ENCODE data around the gene C17orf78. TPM values are rescaled to one million over a fixed set of nuclear protein-coding genes. Genes with fewer than 3 reads are reported as not detected.
"Not testable (repeated sequence)": the region's sequence is repeated elsewhere in the genome, so short reads cannot be mapped to it uniquely, and the experiment has no call there.

C17orf78 gene
- total RNA-seq, 1 donor from 2014 or later = not detected

DNA sequence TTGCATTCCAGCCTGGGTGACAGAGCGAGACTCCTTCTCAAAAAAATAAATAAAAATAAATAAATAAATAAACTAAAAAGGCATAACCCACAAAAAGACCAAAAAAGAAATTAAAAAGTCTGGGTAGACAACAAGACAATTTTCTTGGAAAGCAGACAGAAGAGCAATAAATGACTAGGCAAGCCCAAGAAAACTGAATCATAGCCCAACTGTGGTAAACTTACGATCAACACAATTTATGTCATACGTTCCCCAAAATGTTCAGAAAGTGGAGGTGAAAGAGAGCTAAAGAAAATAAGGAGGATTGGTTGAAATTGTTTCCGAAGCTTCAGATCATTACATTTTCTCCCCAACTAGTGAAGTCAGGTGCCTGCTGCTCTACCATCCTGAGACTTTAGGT, 31.3 kb upstream of the C17orf78 start:
- Histone ChIP-seq H3K9me3 (ENCODE audit: insufficient read depth, low read depth, low read length) (no peaks in the 10 kb centered on the region), H3K4me3 (ENCODE audit: insufficient read depth, low read depth, low read length) (no peak overlapping the region), H3K27ac (ENCODE audit: low read depth, low read length) (no peak overlapping the region), H3K27me3 (ENCODE audit: insufficient read depth, low read length) (no peaks in the 10 kb centered on the region), H3K36me3 (ENCODE audit: insufficient read depth, low read length) (peaks cover 2% of the 10 kb centered on the region), H4K20me1 (ENCODE audit: insufficient read depth, low read length) (peaks cover 59% of the 10 kb centered on the region), H3K9ac (ENCODE audit: low read length) (no peak overlapping the region), H2AFZ (ENCODE audit: low read depth, low read length) (no peak overlapping the region), H3K79me2 (ENCODE audit: insufficient read depth, low read length) (peaks cover 71% of the 10 kb centered on the region), H3K4me1 (ENCODE audit: insufficient read depth, low read length) (no peaks in the 10 kb centered on the region), H3K4me2 (ENCODE audit: low read length) (no peak overlapping the region)
- DNase-seq (ENCODE audit: low read depth) (no peak), FAIRE-seq (no peak)
- Mint-ChIP-seq H3K27me3 (ENCODE audit: low read depth, unreplicated experiment) (no peaks in the 10 kb centered on the region), H3K9me3 (ENCODE audit: unreplicated experiment) (no peaks in the 10 kb centered on the region), H3K4me1 (ENCODE audit: low read depth, unreplicated experiment) (peaks cover 3% of the 10 kb centered on the region), H3K4me3 (ENCODE audit: unreplicated experiment) (no peak overlapping the region), H3K27ac (ENCODE audit: unreplicated experiment) (no peak overlapping the region), H3K36me3 (ENCODE audit: low read depth, unreplicated experiment) (peaks cover 3% of the 10 kb centered on the region)
- TF ChIP-seq EZH2 (IDR thresholded peaks at IDR 0.05; ENCODE audit: insufficient read depth, low read length) = no peak
- TF ChIP-seq, protein P1, sequence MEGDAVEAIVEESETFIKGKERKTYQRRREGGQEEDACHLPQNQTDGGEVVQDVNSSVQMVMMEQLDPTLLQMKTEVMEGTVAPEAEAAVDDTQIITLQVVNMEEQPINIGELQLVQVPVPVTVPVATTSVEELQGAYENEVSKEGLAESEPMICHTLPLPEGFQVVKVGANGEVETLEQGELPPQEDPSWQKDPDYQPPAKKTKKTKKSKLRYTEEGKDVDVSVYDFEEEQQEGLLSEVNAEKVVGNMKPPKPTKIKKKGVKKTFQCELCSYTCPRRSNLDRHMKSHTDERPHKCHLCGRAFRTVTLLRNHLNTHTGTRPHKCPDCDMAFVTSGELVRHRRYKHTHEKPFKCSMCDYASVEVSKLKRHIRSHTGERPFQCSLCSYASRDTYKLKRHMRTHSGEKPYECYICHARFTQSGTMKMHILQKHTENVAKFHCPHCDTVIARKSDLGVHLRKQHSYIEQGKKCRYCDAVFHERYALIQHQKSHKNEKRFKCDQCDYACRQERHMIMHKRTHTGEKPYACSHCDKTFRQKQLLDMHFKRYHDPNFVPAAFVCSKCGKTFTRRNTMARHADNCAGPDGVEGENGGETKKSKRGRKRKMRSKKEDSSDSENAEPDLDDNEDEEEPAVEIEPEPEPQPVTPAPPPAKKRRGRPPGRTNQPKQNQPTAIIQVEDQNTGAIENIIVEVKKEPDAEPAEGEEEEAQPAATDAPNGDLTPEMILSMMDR (IDR thresholded peaks at IDR 0.05; ENCODE audit: insufficient read depth, low read depth, low read length) = no peak

DNA sequence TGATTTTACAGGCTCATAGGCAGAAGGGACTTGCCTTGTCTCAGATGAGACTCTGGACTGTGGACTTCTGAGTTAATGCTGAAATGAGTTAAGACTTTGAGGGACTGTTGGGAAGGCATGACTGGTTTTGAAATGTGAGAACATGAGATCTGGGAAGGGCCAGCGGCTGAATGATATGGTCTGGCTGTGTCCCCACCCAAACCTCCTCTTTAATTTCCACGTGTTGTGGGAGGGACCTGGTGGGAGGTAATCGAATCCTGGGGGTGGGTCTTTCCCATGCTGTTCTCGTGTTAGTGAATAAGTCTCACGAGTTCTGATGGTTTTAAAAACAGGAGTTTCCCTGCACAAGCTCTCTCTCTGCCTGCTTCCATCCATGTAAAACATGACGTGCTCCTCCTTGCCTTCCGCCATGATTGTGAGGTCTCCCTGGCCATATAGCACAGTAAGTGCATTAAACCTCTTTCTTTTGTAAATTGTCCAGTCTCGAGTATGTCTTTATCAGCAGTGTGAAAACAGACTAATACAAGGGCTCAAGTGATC, 28.9 kb upstream of the C17orf78 start:
- H4K20me1 ChIP-seq (ENCODE audit: insufficient read depth, low read length) = peaks cover 58% of the 10 kb centered on the region
- not testable (repeated sequence) for H3K27ac Mint-ChIP-seq (ENCODE audit: unreplicated experiment); H3K27ac ChIP-seq (ENCODE audit: low read depth, low read length); H3K4me2 ChIP-seq (ENCODE audit: low read length); H2AFZ ChIP-seq (ENCODE audit: low read depth, low read length); H3K9me3 Mint-ChIP-seq (ENCODE audit: unreplicated experiment); H3K36me3 ChIP-seq (ENCODE audit: insufficient read depth, low read length); H3K27me3 ChIP-seq (ENCODE audit: insufficient read depth, low read length); H3K36me3 Mint-ChIP-seq (ENCODE audit: low read depth, unreplicated experiment); DNase-seq (ENCODE audit: low read depth); H3K9me3 ChIP-seq (ENCODE audit: insufficient read depth, low read depth, low read length); H3K9ac ChIP-seq (ENCODE audit: low read length); H3K4me3 ChIP-seq (ENCODE audit: insufficient read depth, low read depth, low read length); H3K4me1 ChIP-seq (ENCODE audit: insufficient read depth, low read length); FAIRE-seq; H3K4me1 Mint-ChIP-seq (ENCODE audit: low read depth, unreplicated experiment); H3K27me3 Mint-ChIP-seq (ENCODE audit: low read depth, unreplicated experiment)
- peak overlapping the region; percentile 17 for H3K4me3 Mint-ChIP-seq (ENCODE audit: unreplicated experiment)
- peaks cover 76% of the 10 kb centered on the region for H3K79me2 ChIP-seq (ENCODE audit: insufficient read depth, low read length)

GRCh38 chr17:37356796-37357569, 18.8 kb upstream of the C17orf78 start:
- Mint-ChIP-seq H3K4me3 (ENCODE audit: unreplicated experiment) (peak overlapping the region; percentile 97), H3K4me1 (ENCODE audit: low read depth, unreplicated experiment) (peaks cover 15% of the 10 kb centered on the region)
- H3K9me3 ChIP-seq (ENCODE audit: insufficient read depth, low read depth, low read length); H2AFZ ChIP-seq (ENCODE audit: low read depth, low read length); DNase-seq (ENCODE audit: low read depth); H3K27ac ChIP-seq (ENCODE audit: low read depth, low read length); H3K9me3 Mint-ChIP-seq (ENCODE audit: unreplicated experiment); H3K36me3 Mint-ChIP-seq (ENCODE audit: low read depth, unreplicated experiment); H3K27ac Mint-ChIP-seq (ENCODE audit: unreplicated experiment); H3K27me3 Mint-ChIP-seq (ENCODE audit: low read depth, unreplicated experiment); FAIRE-seq; H3K36me3 ChIP-seq (ENCODE audit: insufficient read depth, low read length); H3K27me3 ChIP-seq (ENCODE audit: insufficient read depth, low read length): not testable (repeated sequence)
- peaks cover 67% of the 10 kb centered on the region for H3K79me2 ChIP-seq (ENCODE audit: insufficient read depth, low read length)
- peak overlapping the region; percentile 83 for H3K9ac ChIP-seq (ENCODE audit: low read length)
- peaks cover 44% of the 10 kb centered on the region for H4K20me1 ChIP-seq (ENCODE audit: insufficient read depth, low read length)
- H3K4me1 ChIP-seq (ENCODE audit: insufficient read depth, low read length) = peaks cover 17% of the 10 kb centered on the region
- peak overlapping the region; percentile 86 for H3K4me3 ChIP-seq (ENCODE audit: insufficient read depth, low read depth, low read length)
- peak overlapping the region; percentile 97 for H3K4me2 ChIP-seq (ENCODE audit: low read length)
